Activated naive CD4-positive, alpha-beta T cell treated with anti-CD3 and anti-CD28 coated beads for 36 hours (primary cell): ENCODE results near the gene GTF3C5. TPM values are rescaled to one million over a fixed set of nuclear protein-coding genes. Genes with fewer than 3 reads are reported as not detected.
"Not testable (repeated sequence)": the region's sequence is repeated elsewhere in the genome, so short reads cannot be mapped to it uniquely, and the experiment has no call there.

Source experiments
- CTCF ChIA-PET: fragments of 350-600 bp; sonication (Branson Sonifier 250); formaldehyde crosslinking; loops from one replicate; lab custom pipeline; 2021; ENCODE audit warnings: antibody characterized with exemption; lab: Charles Lee
- DNase-seq: peaks from one replicate; pipeline ENCODE4 v3.0.0-alpha.2; 2020
- H3K27ac Mint-ChIP-seq: one replicate; pipeline ENCODE4 v1.8.0; 2021; ENCODE audit warnings: mild to moderate bottlenecking, mixed read lengths
- H3K27me3 Mint-ChIP-seq: one replicate; pipeline ENCODE4 v1.8.0; 2021; ENCODE audit warnings: low read depth, mixed read lengths
- H3K36me3 Mint-ChIP-seq: one replicate; pipeline ENCODE4 v1.8.0; 2021; ENCODE audit warnings: low read depth, mixed read lengths
- H3K4me1 Mint-ChIP-seq: one replicate; pipeline ENCODE4 v1.8.0; 2021; ENCODE audit warnings: low read depth, mixed read lengths
- H3K4me3 Mint-ChIP-seq: one replicate; pipeline ENCODE4 v1.8.0; 2021; ENCODE audit warnings: mild to moderate bottlenecking, moderate library complexity, mixed read lengths
- H3K9me3 Mint-ChIP-seq: one replicate; pipeline ENCODE4 v1.8.0; 2021; ENCODE audit warnings: mixed read lengths
- intact Hi-C: fragments of 100-400 bp; cut with micrococcal nuclease; formaldehyde crosslinking; loops from one replicate; pipeline ENCODE4 v1.15.1; 2023
- total RNA-seq, 2 experiments: library from RNA; stranded (reverse); gene quantifications; one replicate each; pipeline ENCODE4 v1.2.3, GENCODE V29; 2021

GTF3C5 gene
- total RNA-seq, 2 experiments from 2014 or later = 102 to 108 TPM

DNA sequence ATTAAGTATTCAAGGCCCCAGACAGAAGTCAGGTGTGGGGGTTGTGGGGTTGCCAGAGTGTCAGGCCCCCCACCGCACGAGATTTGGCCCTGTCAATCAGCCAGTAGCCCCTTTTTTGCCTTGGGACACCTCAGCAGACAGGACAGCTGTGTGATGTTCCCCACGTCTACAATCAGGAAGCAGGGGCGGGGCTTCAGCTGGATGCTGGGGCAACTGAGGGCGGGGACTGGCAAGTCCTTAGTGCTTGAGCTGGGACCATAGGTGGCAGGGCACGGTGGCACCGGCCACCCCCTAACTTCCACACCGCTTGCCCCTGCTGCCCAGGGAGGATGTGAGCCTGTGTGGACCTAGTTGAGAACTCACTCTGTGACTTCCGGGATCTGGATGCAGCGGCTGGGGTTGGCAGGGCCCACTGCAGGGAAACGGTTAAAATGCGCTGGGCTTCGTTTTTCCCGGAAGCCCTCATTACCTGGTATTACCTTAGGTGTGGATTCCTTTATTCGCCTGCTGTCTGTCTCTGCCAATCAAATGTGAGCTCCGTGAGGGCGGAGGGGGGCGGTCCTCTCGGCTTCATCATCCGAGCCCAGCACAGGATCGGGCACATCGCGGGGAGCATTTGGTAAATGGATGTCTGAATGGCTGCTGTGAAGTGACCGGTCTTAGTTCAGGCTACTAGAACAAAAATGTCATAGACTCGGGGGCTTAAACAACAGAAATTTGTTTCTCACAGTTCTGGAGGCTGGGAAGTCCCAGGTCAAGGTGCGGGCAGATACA lies 7.5 kb upstream of the GTF3C5 start:
- CTCF ChIA-PET = interaction anchor here (0.5 to 2.5 kb wide), 10 partner anchors 9 to 1045 kb away, joined by 3 to 40 read pairs (median 6); partner anchors contain the start of gene GTF3C5
- intact Hi-C loops = loop anchor here (2.0 kb wide), 1 partner anchor 47 kb away; no protein-coding TSS in a partner anchor
- Mint-ChIP-seq H3K4me1 (peaks cover 15% of the 10 kb centered on the region), H3K27ac (no peak overlapping the region), H3K27me3 (no peaks in the 10 kb centered on the region), H3K36me3 (no peaks in the 10 kb centered on the region), H3K9me3 (no peaks in the 10 kb centered on the region), H3K4me3 (no peak overlapping the region)
- peak; percentile 70 for DNase-seq

DNA sequence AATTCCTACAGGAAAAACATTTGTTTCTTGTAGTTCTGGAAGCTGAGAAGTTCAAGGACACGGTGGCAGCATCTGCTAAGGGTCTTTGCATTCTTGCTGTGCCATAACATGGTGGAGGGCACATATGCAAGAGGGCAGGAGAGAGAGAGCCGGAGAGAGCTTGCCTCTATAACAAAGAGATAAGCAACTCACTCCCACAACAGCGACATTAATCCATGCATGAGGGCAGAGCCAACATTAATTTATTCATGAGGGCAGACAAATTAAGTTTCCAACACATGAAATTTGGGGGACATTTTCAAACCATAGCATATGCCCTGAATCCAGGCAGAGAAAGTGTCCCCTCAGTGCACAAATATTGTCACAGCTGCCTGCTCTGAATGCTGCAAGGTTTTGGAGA lies 4.4 kb upstream of the GTF3C5 start:
- intact Hi-C loops = no loop called here
- Mint-ChIP-seq H3K9me3 (no peaks in the 10 kb centered on the region), H3K27me3 (no peaks in the 10 kb centered on the region), H3K4me1 (peaks cover 24% of the 10 kb centered on the region), H3K36me3 (peaks cover 1% of the 10 kb centered on the region), H3K4me3 (no peak overlapping the region), H3K27ac (no peak overlapping the region)
- CTCF ChIA-PET = interaction anchor here (0.6 to 1.0 kb wide), 2 partner anchors 52 to 1511 kb away, joined by 3 read pairs; no protein-coding TSS in a partner anchor
- no peak for DNase-seq

DNA sequence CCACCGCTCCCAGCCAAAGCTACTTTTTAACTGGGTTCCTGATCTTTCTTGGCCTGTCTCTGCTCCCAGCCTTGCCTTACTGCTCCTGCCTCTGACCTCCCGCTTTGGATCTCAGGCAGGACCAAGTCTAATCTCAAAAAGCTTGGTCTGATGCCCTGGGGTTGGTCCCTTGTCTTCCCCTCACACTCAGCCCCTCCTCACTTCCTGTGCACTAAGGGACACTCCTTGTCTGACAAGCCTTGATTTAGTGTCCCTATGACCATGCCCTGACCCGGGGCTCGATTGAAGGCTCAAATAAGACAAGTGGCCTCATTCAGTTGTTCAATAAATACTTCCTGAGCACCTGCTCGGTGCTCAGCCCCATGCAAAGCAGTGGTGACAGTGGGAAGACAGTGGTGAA lies 3.7 kb upstream of the GTF3C5 start:
- intact Hi-C loops = no loop called here
- H3K4me3 Mint-ChIP-seq = no peak overlapping the region
- DNase-seq = no peak

DNA sequence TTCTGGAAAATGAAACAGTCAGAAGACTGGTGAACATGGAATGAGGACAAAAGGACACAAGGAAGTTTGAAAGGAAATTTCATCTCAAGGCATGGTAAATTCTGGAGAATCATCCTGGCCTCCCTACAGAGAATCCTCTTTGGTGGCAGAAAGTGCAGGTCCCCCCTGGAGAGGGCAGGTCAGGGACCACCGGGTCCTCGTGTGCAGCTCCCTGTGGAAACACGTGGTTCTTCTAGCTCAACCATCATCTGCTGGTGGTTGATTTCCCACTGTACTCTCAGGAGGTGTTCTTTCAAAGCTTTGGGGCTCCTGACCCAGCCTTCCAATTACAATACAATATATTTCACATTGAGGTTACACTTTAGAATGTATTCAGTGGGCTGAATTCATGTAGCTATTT lies 2.6 kb upstream of the GTF3C5 start:
- Mint-ChIP-seq H3K4me1 (peaks cover 31% of the 10 kb centered on the region), H3K27me3 (no peaks in the 10 kb centered on the region), H3K4me3 (peak overlapping the region; percentile 98), H3K27ac (no peak overlapping the region), H3K36me3 (peaks cover 6% of the 10 kb centered on the region), H3K9me3 (no peaks in the 10 kb centered on the region)
- intact Hi-C loops = no loop called here
- DNase-seq = no peak
- CTCF ChIA-PET = interaction anchor here (1.7 kb wide), 1 partner anchor 116 kb away, joined by 5 read pairs; no protein-coding TSS in a partner anchor

More for the DNA sequence above, 3.7 kb upstream of the GTF3C5 start:
- no peak overlapping the region for H3K27ac Mint-ChIP-seq
- H3K9me3 Mint-ChIP-seq = no peaks in the 10 kb centered on the region
- H3K27me3 Mint-ChIP-seq = no peaks in the 10 kb centered on the region
- H3K36me3 Mint-ChIP-seq = peaks cover 6% of the 10 kb centered on the region
- peaks cover 30% of the 10 kb centered on the region for H3K4me1 Mint-ChIP-seq
- CTCF ChIA-PET = interaction anchor here (0.6 to 1.0 kb wide), 2 partner anchors 51 to 1510 kb away, joined by 3 read pairs; no protein-coding TSS in a partner anchor

DNA sequence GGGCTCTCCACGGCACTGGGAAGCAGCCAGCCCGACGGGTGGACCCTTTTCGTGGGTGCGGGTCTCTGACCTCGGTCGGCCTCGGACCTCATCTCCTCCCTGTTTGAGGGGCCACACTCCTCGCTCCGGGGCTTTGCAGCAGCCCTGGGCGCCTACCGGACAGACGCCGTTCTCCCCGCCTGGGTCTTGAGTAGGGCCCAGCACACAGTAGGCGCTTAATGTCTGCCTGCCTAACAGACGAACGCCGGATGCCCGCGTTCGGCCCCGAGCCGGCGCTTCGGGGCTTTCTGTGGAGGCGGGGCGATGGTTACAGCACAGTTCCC lies 842 bp upstream of the GTF3C5 start:
- Mint-ChIP-seq H3K36me3 (peaks cover 6% of the 10 kb centered on the region), H3K27ac (peak overlapping the region; percentile 98), H3K27me3 (no peaks in the 10 kb centered on the region), H3K4me3 (peak overlapping the region; percentile 98), H3K4me1 (peaks cover 41% of the 10 kb centered on the region), H3K9me3 (no peaks in the 10 kb centered on the region)
- no peak for DNase-seq
- CTCF ChIA-PET = interaction anchor here (0.6 to 5.1 kb wide), 11 partner anchors 8 to 341 kb away, joined by 3 to 40 read pairs (median 3); no protein-coding TSS in a partner anchor
- intact Hi-C loops = loop anchor here (1.0 to 10.0 kb wide), 8 partner anchors 8 to 385 kb away; partner anchors contain the start of genes RALGDS, REXO4, SURF6 and TSC1

DNA sequence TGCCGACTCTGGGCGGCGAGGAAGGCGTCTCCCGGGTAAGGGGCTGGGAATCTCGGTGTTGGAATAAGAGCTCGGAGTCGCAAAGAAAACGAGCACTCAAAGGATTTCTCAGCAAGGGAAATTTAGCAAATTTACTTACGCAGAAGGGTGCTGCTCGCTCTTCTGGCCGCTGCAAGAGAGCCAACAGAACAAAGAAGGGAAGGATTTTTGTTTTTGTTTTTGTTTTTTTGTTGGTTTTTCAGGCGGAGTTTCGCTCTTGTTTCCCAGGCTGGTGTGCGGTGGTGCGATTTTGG lies 279 bp downstream of the GTF3C5 start:
- H3K9me3 Mint-ChIP-seq = no peaks in the 10 kb centered on the region
- CTCF ChIA-PET = interaction anchor here (0.6 to 5.1 kb wide), 12 partner anchors 9 to 421 kb away, joined by 3 to 40 read pairs (median 4); no protein-coding TSS in a partner anchor
- peaks cover 42% of the 10 kb centered on the region for H3K4me1 Mint-ChIP-seq
- H3K27ac Mint-ChIP-seq = peak overlapping the region; percentile 98
- H3K36me3 Mint-ChIP-seq = peaks cover 6% of the 10 kb centered on the region
- H3K27me3 Mint-ChIP-seq = no peaks in the 10 kb centered on the region
- intact Hi-C loops = loop anchor here (2.0 to 10.0 kb wide), 3 partner anchors 26 to 384 kb away; partner anchors contain the start of genes REXO4 and TSC1
- peak overlapping the region; percentile 98 for H3K4me3 Mint-ChIP-seq
- no peak for DNase-seq

DNA sequence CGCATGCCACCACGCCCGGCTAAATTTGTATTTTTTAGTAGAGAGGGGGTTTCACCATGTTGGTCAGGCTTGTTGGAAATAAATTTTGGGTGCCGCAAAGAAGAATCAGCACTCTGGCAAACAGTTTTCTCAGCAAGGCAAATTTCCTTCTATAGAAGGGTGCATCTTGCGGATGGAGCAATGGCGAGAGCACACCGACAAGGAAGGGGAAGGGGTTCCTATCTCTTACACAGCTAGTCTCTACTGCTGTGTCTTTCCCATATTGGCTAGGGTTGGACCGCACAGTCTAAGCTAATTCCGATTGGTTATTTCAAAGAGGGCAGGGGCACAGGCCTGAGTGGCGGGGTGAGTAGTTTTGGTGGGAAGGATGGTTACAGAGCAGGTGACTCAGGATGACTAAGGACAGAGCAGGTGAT lies 707 bp downstream of the GTF3C5 start:
- Mint-ChIP-seq H3K36me3 (peaks cover 6% of the 10 kb centered on the region), H3K4me1 (peaks cover 42% of the 10 kb centered on the region), H3K27me3 (no peaks in the 10 kb centered on the region), H3K4me3 (peak overlapping the region; percentile 98), H3K9me3 (no peaks in the 10 kb centered on the region), H3K27ac (peak overlapping the region; percentile 39)
- peak; percentile 37 for DNase-seq
- CTCF ChIA-PET = interaction anchor here (0.6 to 5.1 kb wide), 11 partner anchors 9 to 348 kb away, joined by 3 to 40 read pairs (median 4); no protein-coding TSS in a partner anchor
- intact Hi-C loops = loop anchor here (2.0 to 10.0 kb wide), 3 partner anchors 25 to 383 kb away; partner anchors contain the start of genes REXO4 and TSC1

DNA sequence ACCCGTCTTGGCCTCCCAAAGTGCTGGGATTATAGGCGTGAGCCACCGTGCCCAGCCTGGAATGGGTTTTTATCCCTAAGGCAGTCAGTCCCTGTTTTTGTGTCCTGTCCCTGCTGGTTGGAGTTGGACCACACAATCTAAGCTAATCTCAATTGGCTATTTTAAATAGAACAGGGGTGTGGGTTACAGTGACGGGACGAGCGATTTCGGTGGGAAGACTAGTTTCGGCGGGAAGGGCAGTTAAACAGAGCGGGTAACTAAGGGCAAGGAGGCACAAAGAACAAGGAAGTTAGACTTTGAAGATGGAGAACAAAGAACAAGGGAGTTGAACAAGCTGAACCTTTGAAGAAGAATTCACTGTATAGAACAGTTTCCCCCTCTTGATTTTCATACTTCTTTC lies 1.4 kb downstream of the GTF3C5 start:
- Mint-ChIP-seq H3K4me1 (peaks cover 42% of the 10 kb centered on the region), H3K36me3 (peaks cover 6% of the 10 kb centered on the region), H3K27me3 (no peaks in the 10 kb centered on the region), H3K4me3 (peak overlapping the region; percentile 98), H3K9me3 (no peaks in the 10 kb centered on the region), H3K27ac (peak overlapping the region; percentile 39)
- intact Hi-C loops = loop anchor here (5.0 to 10.0 kb wide), 2 partner anchors 90 to 383 kb away; partner anchors contain the start of genes REXO4 and TSC1
- CTCF ChIA-PET = interaction anchor here (0.8 to 5.1 kb wide), 6 partner anchors 10 to 149 kb away, joined by 3 to 40 read pairs (median 6); no protein-coding TSS in a partner anchor
- DNase-seq = no peak

DNA sequence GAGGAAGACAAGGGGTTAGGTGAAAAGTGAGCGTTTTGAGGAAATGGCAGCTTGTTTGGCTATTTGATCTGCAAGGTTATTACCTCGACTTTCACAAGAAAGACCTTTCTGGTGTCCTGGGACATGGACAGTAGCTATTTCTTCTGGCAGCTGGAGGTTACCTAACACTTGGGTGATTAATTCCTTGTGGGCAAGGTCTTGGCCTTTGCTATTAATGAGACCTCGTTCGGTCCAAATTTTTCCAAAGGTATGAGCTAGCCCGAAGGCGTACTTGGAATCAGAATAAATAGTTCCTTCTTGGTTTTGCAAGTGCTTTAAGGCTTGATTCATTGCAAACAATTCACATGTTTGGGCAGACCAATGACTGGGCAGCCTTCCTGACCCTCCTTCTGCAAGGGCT lies 4.9 kb downstream of the GTF3C5 start:
- peaks cover 6% of the 10 kb centered on the region for H3K36me3 Mint-ChIP-seq
- intact Hi-C loops = loop anchor here (10.0 kb wide), 1 partner anchor 379 kb away; the partner anchor contains the start of gene REXO4
- DNase-seq = no peak
- H3K27ac Mint-ChIP-seq = no peak overlapping the region
- CTCF ChIA-PET = interaction anchor here (0.7 to 1.3 kb wide), 2 partner anchors 14 kb away, joined by 3 read pairs; no protein-coding TSS in a partner anchor
- no peaks in the 10 kb centered on the region for H3K27me3 Mint-ChIP-seq
- H3K4me3 Mint-ChIP-seq = no peak overlapping the region
- H3K9me3 Mint-ChIP-seq = no peaks in the 10 kb centered on the region
- peaks cover 31% of the 10 kb centered on the region for H3K4me1 Mint-ChIP-seq

DNA sequence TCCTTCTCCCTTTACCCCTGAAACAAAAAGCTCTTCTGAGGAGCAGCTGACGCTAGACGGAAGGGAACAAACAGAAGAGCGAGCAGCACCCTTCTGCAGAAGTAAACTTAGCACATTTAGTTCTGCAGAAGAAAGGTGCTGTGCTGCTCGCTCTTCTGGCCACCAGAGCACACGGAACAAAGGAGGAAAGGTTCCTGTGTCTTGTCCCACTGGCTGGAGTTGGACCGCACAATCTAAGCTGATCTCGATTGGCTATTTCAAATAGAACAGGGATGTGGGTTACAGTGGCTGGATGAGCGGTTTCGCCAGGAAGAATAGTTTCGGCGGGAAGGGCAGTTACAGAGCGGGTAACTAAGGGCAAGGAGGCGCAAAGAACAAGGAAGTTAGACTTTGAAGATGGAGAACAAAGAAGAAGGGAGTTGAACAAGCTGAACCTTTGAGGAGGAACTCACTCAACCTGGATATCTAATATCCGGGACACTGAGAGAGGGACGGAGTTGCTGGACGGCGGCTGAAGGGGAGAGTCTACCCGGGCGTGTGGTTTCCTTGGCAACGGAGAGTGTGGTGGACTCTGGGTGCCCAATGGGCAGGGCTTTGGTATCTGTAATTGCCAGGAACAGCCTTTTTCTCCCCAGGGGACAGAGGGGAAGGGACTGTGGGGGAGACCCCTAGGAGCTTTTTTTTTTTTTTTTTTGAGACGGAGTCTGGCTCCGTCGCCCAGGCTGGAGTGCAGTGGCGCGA lies 7.1 kb downstream of the GTF3C5 start:
- H3K4me3 Mint-ChIP-seq = no peak overlapping the region
- no peaks in the 10 kb centered on the region for H3K27me3 Mint-ChIP-seq
- H3K4me1 Mint-ChIP-seq = peaks cover 14% of the 10 kb centered on the region
- no peak for DNase-seq
- no peaks in the 10 kb centered on the region for H3K9me3 Mint-ChIP-seq
- peaks cover 2% of the 10 kb centered on the region for H3K36me3 Mint-ChIP-seq
- intact Hi-C loops = loop anchor here (10.0 kb wide), 1 partner anchor 377 kb away; the partner anchor contains the start of gene REXO4
- no peak overlapping the region for H3K27ac Mint-ChIP-seq
- CTCF ChIA-PET = no interaction called here

DNA sequence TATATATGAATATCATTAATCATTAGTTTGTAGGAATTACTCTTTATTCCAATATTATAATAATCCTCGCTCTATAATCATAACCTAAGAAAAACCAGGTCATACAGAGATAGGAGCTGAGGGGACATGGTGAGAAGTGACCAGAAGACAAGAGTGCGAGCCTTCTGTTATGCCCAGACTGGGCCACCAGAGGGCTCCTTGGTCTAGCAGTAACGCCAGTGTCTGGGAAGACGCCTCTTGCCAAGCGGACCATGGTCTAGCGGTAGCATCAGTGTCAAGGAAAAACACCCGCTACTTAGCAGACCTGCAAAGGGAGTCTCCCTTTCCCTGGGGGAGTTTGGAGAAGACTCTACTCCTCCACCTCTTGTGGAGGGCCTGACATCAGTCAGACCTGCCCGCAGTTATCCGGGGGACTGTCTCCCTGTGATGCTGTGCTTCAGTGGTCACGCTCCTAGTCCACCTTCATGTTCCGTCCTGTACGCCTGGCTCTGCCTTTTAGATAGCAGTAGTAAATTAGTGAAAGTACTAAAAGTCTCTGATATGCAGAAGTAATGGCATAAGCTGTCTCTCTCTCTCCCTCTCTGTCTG lies 10.2 kb downstream of the GTF3C5 start:
- H3K27ac Mint-ChIP-seq, H3K4me1 Mint-ChIP-seq, H3K4me3 Mint-ChIP-seq, intact Hi-C loops, H3K27me3 Mint-ChIP-seq, H3K9me3 Mint-ChIP-seq: not testable (repeated sequence)
- H3K36me3 Mint-ChIP-seq = peaks cover 24% of the 10 kb centered on the region
- CTCF ChIA-PET = interaction anchor here (0.8 to 4.5 kb wide), 3 partner anchors 10 to 104 kb away, joined by 3 to 18 read pairs (median 3); no protein-coding TSS in a partner anchor
- peak; percentile 62 for DNase-seq
